K562 (cell line): ENCODE data around the gene ZKSCAN4. TPM values are rescaled to one million over a fixed set of nuclear protein-coding genes. Genes with fewer than 3 reads are reported as not detected.

Experiments used
- CREB1 ChIP-seq, 2 experiments: sonication (generic) in 1 of 2; formaldehyde crosslinking in 1 of 2; IDR thresholded peaks; 2 replicates each; pipeline versions ENCODE4 v1.6.1 to v1.8.0; 2012 to 2022; ENCODE audit warnings: inconsistent platforms in 1 of 2, mild to moderate bottlenecking in 1 of 2, missing genetic modification reagents in 1 of 2, moderate library complexity in 1 of 2
- FIP1L1 ChIP-seq: fragments of 200-400 bp; formaldehyde crosslinking; IDR thresholded peaks from 2 replicates; pipeline ENCODE4 v1.6.1; 2018; ENCODE audit warnings: mild to moderate bottlenecking, low read depth, low read length; ENCODE audit not compliant: poor library complexity, severe bottlenecking
- GATAD2B ChIP-seq: fragments of 450-650 bp; IDR thresholded peaks from 2 replicates; pipeline ENCODE4 v1.6.1; 2017; ENCODE audit warnings: mild to moderate bottlenecking, borderline replicate concordance
- MEF2A ChIP-seq: IDR thresholded peaks from 2 replicates; pipeline ENCODE4 v1.6.1; 2011; ENCODE audit warnings: low read depth, mild to moderate bottlenecking, low read length, moderate library complexity; ENCODE audit not compliant: control insufficient read depth
- PKNOX1 ChIP-seq: fragments of 450-650 bp; IDR thresholded peaks from 2 replicates; pipeline ENCODE4 v1.6.1; 2016
- POLR3A ChIP-seq: IDR thresholded peaks from 2 replicates; pipeline ENCODE4 v1.6.1; 2011; ENCODE audit warnings: borderline replicate concordance, mild to moderate bottlenecking, moderate library complexity; ENCODE audit not compliant: insufficient read length, insufficient read depth; ENCODE audit errors: extremely low read depth
- RBM25 ChIP-seq: fragments of 200-400 bp; formaldehyde crosslinking; IDR thresholded peaks from 2 replicates; pipeline ENCODE4 v1.6.1; 2018; ENCODE audit warnings: low read length, low read depth, moderate library complexity; ENCODE audit not compliant: severe bottlenecking
- SPI1 ChIP-seq: IDR thresholded peaks from 2 replicates; pipeline ENCODE4 v1.6.1; 2011; ENCODE audit warnings: low read depth, low read length, control low read depth, borderline replicate concordance
- TCF7 ChIP-seq: sonication (generic); IDR thresholded peaks from 2 replicates; pipeline ENCODE4 v1.6.1; 2016; ENCODE audit warnings: antibody characterized with exemption, borderline replicate concordance
- ZBTB7A ChIP-seq: IDR thresholded peaks from 2 replicates; pipeline ENCODE4 v1.6.1; 2011; ENCODE audit warnings: low read depth, mild to moderate bottlenecking, low read length, moderate library complexity, borderline replicate concordance; ENCODE audit not compliant: control insufficient read depth
- ZC3H8 ChIP-seq: fragments of 450-650 bp; IDR thresholded peaks from 2 replicates; pipeline ENCODE4 v1.6.1; 2017
- ZNF165 ChIP-seq: fragments of 250-450 bp; sonication (Bioruptor Pico); IDR thresholded peaks from 2 replicates; pipeline ENCODE4 v1.4.0; 2020; ENCODE audit warnings: borderline replicate concordance
- ZNF324 ChIP-seq: fragments of 250-450 bp; sonication (Bioruptor Pico); IDR thresholded peaks from 2 replicates; pipeline ENCODE4 v1.4.0; 2020; ENCODE audit warnings: mild to moderate bottlenecking
- ZNF408 ChIP-seq: fragments of 250-450 bp; sonication (Bioruptor Pico); IDR thresholded peaks from 2 replicates; pipeline ENCODE4 v1.4.0; 2020; ENCODE audit warnings: low read depth, mild to moderate bottlenecking, moderate library complexity
- polyA plus RNA-seq, 8 experiments: library from polyadenylated mRNA; depleted of rRNA in 4 of 8; stranded (reverse) in 5 of 8; unstranded in 3 of 8; fragments of >200 nt; fragmentation: Nextera tagmentation in 2 of 8; fragmentation: Illumina TruSeq in 1 of 8; extraction: Ambion mirVana in 2 of 8; extraction: Trizol in 1 of 8; gene quantifications; 2 replicates each; pipeline versions ENCODE4 v1.2.1 to v1.2.3, GENCODE V29; 2011 to 2014; ENCODE audit warnings: inconsistent platforms in 1 of 8, missing spikeins in 1 of 8
- total RNA-seq, 7 experiments: library from RNA; depleted of rRNA in 6 of 7; stranded (reverse); fragments of >200 nt in 6 of 7; fragmentation: Illumina TruSeq in 2 of 7; extraction: Trizol in 2 of 7; gene quantifications; 2 replicates each; pipeline versions ENCODE4 v1.2.1 to v1.2.3, GENCODE V29; 2011 to 2021; ENCODE audit warnings: low replicate concordance in 1 of 7
- TF ChIP-seq, protein P1 (sequence below): fragments of 450-650 bp; IDR thresholded peaks from 2 replicates; pipeline ENCODE4 v1.6.1; 2017; ENCODE audit warnings: mild to moderate bottlenecking, moderate library complexity
- TF ChIP-seq, protein P2 (sequence below): fragments of 450-650 bp; formaldehyde crosslinking; IDR thresholded peaks from 2 replicates; pipeline ENCODE4 v1.4.0; 2022; ENCODE audit warnings: mild to moderate bottlenecking, moderate library complexity
- TF ChIP-seq, protein P3 (sequence below): fragments of 450-650 bp; formaldehyde crosslinking; conservative IDR thresholded peaks from 2 replicates; pipeline ENCODE4 v1.4.0; 2022; ENCODE audit warnings: mild to moderate bottlenecking, missing genetic modification characterization
- TF ChIP-seq, protein P4 (sequence below): sonication (generic); formaldehyde crosslinking; IDR thresholded peaks from 2 replicates; pipeline ENCODE4 v1.8.1; 2023; ENCODE audit warnings: mild to moderate bottlenecking, missing genetic modification reagents

The ZKSCAN4 gene
- total and polyA plus RNA-seq, 9 of the 15 experiments (the other 6 are each of a cell fraction or from before 2014, with no cell fraction given), result 1.2 to 5.3 (median 4.7) TPM

GRCh38 chr6:28218312-28219248 lies 33.5 kb downstream of the ZKSCAN4 start (continued):
- TF ChIP-seq, protein P1, sequence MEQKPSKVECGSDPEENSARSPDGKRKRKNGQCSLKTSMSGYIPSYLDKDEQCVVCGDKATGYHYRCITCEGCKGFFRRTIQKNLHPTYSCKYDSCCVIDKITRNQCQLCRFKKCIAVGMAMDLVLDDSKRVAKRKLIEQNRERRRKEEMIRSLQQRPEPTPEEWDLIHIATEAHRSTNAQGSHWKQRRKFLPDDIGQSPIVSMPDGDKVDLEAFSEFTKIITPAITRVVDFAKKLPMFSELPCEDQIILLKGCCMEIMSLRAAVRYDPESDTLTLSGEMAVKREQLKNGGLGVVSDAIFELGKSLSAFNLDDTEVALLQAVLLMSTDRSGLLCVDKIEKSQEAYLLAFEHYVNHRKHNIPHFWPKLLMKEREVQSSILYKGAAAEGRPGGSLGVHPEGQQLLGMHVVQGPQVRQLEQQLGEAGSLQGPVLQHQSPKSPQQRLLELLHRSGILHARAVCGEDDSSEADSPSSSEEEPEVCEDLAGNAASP, result no peak
- TF ChIP-seq, protein P2, sequence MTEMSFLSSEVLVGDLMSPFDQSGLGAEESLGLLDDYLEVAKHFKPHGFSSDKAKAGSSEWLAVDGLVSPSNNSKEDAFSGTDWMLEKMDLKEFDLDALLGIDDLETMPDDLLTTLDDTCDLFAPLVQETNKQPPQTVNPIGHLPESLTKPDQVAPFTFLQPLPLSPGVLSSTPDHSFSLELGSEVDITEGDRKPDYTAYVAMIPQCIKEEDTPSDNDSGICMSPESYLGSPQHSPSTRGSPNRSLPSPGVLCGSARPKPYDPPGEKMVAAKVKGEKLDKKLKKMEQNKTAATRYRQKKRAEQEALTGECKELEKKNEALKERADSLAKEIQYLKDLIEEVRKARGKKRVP, result no peak
- TF ChIP-seq POLR3A (no peak), FIP1L1 (no peak), RBM25 (no peak), CREB1 (IDR thresholded peaks at IDR 0.05) (no peak), CREB1 (CRISPR knock-in tag; IDR thresholded peaks at IDR 0.05) (no peak), TCF7 (no peak), ZNF165 (CRISPR knock-in tag) (no peak), SPI1 (no peak), GATAD2B (peak; percentile 86), ZNF324 (no peak), MEF2A (no peak), PKNOX1 (no peak), ZNF408 (CRISPR knock-in tag) (no peak), ZC3H8 (no peak), ZBTB7A (no peak)
- TF ChIP-seq, protein P3, sequence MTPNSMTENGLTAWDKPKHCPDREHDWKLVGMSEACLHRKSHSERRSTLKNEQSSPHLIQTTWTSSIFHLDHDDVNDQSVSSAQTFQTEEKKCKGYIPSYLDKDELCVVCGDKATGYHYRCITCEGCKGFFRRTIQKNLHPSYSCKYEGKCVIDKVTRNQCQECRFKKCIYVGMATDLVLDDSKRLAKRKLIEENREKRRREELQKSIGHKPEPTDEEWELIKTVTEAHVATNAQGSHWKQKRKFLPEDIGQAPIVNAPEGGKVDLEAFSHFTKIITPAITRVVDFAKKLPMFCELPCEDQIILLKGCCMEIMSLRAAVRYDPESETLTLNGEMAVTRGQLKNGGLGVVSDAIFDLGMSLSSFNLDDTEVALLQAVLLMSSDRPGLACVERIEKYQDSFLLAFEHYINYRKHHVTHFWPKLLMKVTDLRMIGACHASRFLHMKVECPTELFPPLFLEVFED, result no peak
- TF ChIP-seq, protein P4, sequence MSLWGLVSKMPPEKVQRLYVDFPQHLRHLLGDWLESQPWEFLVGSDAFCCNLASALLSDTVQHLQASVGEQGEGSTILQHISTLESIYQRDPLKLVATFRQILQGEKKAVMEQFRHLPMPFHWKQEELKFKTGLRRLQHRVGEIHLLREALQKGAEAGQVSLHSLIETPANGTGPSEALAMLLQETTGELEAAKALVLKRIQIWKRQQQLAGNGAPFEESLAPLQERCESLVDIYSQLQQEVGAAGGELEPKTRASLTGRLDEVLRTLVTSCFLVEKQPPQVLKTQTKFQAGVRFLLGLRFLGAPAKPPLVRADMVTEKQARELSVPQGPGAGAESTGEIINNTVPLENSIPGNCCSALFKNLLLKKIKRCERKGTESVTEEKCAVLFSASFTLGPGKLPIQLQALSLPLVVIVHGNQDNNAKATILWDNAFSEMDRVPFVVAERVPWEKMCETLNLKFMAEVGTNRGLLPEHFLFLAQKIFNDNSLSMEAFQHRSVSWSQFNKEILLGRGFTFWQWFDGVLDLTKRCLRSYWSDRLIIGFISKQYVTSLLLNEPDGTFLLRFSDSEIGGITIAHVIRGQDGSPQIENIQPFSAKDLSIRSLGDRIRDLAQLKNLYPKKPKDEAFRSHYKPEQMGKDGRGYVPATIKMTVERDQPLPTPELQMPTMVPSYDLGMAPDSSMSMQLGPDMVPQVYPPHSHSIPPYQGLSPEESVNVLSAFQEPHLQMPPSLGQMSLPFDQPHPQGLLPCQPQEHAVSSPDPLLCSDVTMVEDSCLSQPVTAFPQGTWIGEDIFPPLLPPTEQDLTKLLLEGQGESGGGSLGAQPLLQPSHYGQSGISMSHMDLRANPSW (CRISPR knock-in tag), result no peak
